Skin of body (tissue), 2 donors: Measurements from ENCODE around the gene ZNF69. TPM values are rescaled to one million over a fixed set of nuclear protein-coding genes. Genes with fewer than 3 reads are reported as not detected.
"Not testable (repeated sequence)": the region's sequence is repeated elsewhere in the genome, so short reads cannot be mapped to it uniquely, and the experiment has no call there.

Experiments used
- DNase-seq: peaks from one replicate; lab custom pipeline; 2025; lab: John Stamatoyannopoulos, UW
- total RNA-seq: library from RNA; depleted of rRNA; stranded (reverse); fragments of >200 nt; gene quantifications from one replicate; pipeline ENCODE4 v1.2.3, GENCODE V29; 2014

The ZNF69 gene
- total RNA-seq, 1 donor from 2014 or later = 6.5 TPM

DNA sequence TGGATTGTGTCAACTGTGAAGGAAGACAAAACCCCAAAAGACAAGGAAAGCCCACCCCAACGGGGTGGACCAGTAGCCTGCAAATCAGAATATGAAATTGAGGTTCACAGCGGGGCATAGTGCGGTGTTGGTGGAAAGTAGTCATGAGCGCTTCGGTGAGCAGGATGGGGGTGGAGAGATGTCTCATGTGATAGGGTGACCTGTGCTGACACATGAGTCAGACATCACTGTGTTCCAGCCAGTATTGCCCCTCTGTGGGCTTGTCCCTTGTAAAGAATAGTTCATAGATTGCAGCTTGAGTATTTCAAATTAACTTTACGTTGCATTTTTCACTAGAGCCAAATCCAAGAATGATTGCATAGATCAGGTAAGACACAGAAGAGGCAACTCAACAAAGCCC, 7.3 kb downstream of the ZNF69 start:
- no peak for DNase-seq

GRCh38 chr19:11902228-11902627, 14.6 kb downstream of the ZNF69 start:
- DNase-seq = no peak

- DNase-seq = no peak
Measured at GRCh38 chr19:11905928-11906327, 18.3 kb downstream of the ZNF69 start.

DNA sequence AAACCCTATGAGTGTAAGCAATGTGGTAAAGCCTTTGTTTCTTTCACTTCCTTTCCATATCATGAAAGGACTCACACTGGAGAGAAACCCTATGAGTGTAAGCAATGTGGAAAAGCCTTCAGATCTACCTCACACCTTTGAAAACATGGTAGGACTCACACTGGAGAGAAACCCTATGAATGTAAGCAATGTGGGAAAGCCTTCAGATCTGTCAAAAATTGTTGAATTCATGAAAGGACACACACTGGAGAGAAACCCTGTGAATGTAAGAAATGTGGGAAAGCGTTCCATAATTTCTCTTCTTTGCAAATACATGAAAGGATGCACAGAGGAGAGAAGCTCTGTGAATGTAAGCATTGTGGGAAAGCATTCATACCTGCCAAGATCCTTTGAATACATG, 24.4 kb downstream of the ZNF69 start:
- not testable (repeated sequence) for DNase-seq

DNA sequence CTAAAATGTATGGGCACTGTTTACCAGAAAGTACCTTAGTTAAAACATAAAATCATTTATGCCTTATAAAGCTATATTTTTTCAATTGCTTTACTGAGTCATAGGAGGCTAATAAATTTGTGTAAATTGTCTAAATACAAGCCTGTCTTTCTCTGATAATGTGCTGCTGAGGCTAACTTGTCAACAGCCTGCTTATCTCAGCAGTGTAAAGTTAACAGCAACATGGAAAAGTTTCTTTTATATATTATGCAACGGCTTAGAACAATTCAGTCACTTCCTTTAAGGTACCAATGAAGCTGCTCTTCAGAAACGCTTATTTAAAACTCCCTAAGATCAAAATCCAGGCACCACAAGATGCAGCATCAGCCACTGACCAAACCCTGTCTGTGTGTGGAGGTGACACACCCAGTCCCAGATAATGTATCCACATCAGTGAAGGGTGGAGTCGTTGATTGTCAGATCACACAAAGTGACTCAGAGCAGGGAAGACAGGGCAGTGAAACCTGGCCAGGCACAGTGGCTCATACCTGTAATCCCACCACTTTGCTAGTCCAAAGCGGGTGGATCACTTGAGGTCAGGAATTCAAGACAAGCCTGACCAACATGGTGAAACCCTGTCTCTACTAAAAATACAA, 27.0 kb downstream of the ZNF69 start:
- not testable (repeated sequence) for DNase-seq

DNA sequence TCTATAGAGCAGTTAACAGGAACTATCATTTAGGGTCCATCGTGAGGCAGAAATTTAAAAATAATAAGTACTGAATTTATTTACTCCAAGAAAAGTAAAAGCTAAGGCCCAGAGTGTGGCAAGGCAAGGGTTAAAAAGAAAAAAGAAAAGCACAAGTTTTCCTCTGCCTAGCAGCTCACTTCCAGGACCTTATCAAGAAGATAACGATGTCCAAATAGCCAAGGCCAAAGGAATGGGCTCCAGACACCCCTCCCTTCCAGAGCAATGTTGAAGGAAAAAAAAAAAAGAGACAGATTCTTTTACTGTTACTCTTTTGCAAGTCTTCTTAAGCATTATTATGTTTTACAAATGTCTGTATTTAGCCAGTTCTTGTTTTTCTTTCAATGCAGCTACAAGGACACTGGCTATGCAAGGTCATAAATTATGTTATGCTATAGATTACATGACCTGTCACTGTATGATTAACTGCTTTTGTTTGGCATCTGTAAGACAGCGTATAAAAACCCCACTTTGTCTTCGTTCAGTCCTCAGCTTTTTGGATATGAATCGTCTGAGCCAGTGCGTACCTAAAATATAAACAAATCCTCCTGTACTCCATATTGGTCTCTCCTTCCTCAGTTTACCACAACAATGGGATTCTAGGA, 34.4 kb downstream of the ZNF69 start:
- no peak for DNase-seq

DNA sequence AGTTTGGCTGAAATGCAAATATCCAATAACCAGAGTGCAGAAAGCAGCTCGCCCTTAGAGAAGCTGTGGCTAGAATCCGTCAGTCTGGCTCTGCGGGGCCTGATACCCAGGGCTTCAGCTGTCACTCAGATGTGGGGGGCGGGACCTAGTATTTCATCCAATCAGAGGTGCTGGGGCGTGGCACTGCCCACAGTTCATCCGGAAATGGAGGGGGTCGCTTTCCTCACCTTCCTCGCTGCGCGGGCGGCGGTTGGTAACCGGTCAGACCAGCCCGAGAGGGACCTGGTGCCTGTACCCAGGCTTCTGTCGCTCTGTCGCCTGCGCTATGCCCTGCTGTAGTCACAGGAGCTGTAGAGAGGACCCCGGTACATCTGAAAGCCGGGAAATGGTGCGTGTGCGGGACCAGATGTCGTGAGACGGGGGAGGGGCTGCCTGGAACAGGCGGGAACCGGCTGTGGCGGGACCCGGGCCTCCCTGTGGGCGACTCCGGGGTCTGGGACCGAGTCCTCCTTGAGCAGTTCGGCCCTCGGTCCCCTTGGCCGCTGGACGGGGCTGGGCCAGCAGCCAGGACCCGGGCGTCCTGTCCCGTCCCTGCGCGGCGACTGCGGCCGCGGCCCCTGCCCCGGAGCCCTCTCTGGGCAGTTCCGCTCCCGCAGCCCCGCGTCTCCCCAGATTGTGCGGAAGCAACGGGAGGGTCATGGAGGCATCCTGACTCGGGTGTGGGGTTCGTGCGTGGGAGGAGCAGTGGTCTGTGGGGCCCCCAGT, 37.5 kb downstream of the ZNF69 start, which contains the start of gene ZNF700:
ZNF700 (plus strand) TSS at position 222 of the 765 bp plus-strand sequence; CDS start at position 326, 104 bp downstream.
- DNase-seq = peak; percentile 89

- not testable (repeated sequence) for DNase-seq
Measured at GRCh38 chr19:11925651-11926187, 38.1 kb downstream of the ZNF69 start.

DNA sequence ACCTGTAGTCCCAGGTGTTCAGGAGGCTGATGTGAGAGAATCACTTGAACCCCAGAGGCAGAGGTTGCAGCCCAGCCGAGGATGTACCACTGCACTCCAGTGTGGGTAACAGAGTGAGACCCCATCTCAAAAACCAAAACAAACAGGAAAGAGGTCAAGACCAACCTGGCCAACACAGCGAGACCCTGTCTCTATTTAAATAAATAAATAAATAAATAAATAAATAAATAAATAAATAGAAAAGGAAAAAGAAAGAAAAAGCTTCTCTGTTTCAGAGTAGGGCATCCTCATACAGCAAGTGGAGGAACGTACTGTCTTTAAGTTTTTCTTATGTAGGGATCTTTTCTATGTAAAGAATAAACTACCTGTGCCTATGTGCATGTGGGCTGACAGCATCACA, 39.6 kb downstream of the ZNF69 start:
- DNase-seq = no peak

DNA sequence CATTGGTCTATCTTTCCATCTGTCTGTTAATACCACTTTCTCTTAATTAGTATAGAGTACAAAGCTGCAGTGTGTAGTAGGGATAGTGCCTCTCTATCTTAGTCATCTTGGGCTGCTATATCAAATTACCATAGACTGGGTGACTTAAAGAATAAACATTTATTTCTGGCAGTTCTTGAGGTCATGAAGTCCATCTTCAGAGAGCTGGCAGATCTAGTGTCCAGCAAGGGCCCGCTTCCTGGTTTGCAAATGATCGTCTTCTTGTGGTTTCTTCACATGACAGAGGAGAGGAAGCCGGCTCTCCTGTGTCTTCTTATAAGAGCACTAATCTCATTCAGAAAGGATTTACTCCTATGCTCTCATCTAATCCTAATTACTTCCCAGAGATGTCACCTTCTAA, 43.5 kb downstream of the ZNF69 start:
- no peak for DNase-seq

- DNase-seq = no peak
Measured at GRCh38 chr19:11931513-11931912, 43.9 kb downstream of the ZNF69 start.

DNA sequence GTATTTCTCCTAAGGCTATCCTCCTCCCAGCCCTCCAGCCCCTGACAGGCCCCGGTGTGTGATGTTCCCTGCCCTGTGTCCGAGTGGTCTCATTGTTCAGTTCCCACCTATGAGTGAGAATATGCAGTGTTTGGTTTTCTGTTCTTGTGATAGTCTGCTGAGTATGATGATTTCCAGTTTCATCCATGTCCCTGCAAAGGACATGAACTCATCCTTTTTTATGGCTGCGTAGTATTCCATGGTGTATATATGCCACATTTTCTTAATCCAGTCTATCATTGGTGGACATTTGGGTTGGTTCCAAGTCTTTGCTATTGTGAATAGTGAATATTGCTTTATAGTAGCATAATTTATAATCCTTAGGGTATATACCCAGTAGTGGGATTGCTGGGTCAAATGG, 48.2 kb downstream of the ZNF69 start:
- DNase-seq = not testable (repeated sequence)

DNA sequence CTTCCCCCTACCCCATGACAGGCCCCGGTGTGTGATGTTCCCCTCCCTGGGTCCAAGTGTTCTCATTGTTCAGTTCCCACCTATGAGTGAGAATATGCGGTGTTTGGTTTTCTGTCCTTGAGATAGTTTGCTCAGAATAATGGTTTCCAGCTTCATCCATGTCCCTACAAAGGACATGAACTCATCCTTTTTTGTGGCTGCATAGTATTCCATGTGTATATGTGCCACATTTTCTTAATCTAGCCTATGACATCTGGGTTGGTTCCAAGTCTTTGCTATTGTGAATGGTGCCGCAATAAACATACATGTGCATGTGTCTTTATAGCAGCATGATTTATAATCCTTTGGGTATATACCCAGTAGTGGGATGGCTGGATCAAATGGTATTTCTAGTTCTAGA, 50.8 kb downstream of the ZNF69 start:
- not testable (repeated sequence) for DNase-seq

DNA sequence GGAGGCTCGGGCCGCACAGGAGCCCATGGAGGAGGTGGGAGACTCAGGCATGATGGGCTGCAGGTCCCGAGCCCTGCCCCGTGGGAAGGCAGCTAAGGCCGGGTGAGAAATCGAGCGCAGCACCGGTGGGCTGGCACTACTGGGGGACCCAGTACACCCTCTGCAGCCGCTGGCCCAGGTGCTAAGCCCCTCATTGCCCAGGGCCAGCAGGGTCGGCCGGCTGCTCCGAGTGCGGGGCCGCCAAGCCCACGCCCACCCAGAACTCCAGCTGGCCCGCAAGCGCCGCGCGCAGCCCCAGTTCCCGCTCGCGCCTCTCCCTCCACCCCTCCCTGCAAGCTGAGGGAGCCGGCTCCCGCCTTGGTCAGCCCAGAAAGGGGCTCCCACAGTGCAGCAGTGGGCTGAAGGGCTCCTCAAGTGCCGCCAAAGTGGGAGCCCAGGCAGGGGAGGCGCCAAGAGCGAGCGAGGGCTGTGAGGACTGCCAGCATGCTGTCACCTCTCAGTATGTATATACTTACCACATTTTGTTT, 53.8 kb downstream of the ZNF69 start:
- DNase-seq = not testable (repeated sequence)

- no peak for DNase-seq
Measured at GRCh38 chr19:11942008-11942842, 54.6 kb downstream of the ZNF69 start.

DNA sequence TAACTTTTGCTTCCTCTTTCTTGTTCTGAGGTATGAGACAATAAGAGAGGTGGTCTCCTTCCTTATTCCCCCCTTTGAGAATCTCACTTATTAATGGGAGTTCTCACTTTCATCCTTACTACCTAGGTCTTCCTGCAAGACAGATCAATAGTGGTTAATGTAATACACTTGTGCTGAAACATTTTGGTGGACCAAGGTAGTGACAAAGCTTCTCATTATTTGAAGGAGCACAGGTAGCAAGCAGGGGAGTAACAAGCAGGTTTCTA, 55.2 kb downstream of the ZNF69 start:
- DNase-seq = no peak

GRCh38 chr19:11944656-11945055, 57.1 kb downstream of the ZNF69 start:
- DNase-seq = no peak

- no peak for DNase-seq
Measured at GRCh38 chr19:11948646-11949045, 61.1 kb downstream of the ZNF69 start.

DNA sequence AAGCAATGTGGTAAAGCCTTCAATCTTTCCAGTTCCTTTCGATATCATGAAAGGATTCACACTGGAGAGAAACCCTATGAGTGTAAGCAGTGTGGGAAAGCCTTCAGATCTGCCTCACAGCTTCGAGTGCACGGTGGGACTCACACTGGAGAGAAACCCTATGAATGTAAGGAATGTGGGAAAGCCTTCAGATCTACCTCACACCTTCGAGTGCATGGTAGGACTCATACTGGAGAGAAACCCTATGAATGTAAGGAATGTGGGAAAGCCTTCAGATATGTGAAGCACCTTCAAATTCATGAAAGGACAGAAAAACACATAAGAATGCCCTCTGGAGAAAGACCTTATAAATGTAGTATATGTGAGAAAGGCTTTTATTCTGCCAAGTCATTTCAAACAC, 61.6 kb downstream of the ZNF69 start:
- DNase-seq = no peak

GRCh38 chr19:11949614-11950080, 62.1 kb downstream of the ZNF69 start:
- DNase-seq = not testable (repeated sequence)

GRCh38 chr19:11950312-11950711, 62.7 kb downstream of the ZNF69 start:
- DNase-seq = no peak
